Osteoblast (primary cell): ENCODE results near the gene SEC24D. TPM values are rescaled to one million over a fixed set of nuclear protein-coding genes. Genes with fewer than 3 reads are reported as not detected.

Experiments
- DNase-seq: peaks from one replicate; pipeline ENCODE4 v3.0.0; 2011; ENCODE audit warnings: low spot score, mixed read lengths; ENCODE audit not compliant: insufficient read length; ENCODE audit errors: missing footprints
- H2AFZ ChIP-seq: 2 replicates; pipeline ENCODE4 v1.6.0; 2011; ENCODE audit warnings: mild to moderate bottlenecking, low read length
- H3K27ac ChIP-seq: 2 replicates; pipeline ENCODE4 v1.5.1; 2011; ENCODE audit warnings: mild to moderate bottlenecking, low read depth, low read length, moderate library complexity
- H3K27me3 ChIP-seq: 2 replicates; pipeline ENCODE4 v1.6.0; 2012; ENCODE audit warnings: mild to moderate bottlenecking, control low read depth, inconsistent platforms, low read length, moderate library complexity; ENCODE audit not compliant: insufficient read depth
- H3K36me3 ChIP-seq: 2 replicates; pipeline ENCODE4 v1.5.1; 2011; ENCODE audit warnings: mild to moderate bottlenecking, low read length, control low read depth, moderate library complexity; ENCODE audit not compliant: insufficient read depth
- H3K4me1 ChIP-seq: 2 replicates; pipeline ENCODE4 v1.5.1; 2011; ENCODE audit warnings: mild to moderate bottlenecking, low read length, control low read depth, moderate library complexity; ENCODE audit not compliant: insufficient read depth
- H3K4me2 ChIP-seq: 2 replicates; pipeline ENCODE4 v1.6.0; 2011; ENCODE audit warnings: mild to moderate bottlenecking, low read length; ENCODE audit not compliant: insufficient read depth
- H3K4me3 ChIP-seq: fragments of 200-600 bp; sonication (generic); 3 replicates; pipeline ENCODE4 v1.5.1; 2012; ENCODE audit warnings: mild to moderate bottlenecking, low read length, inconsistent platforms; ENCODE audit not compliant: insufficient read depth
- H3K79me2 ChIP-seq: 2 replicates; pipeline ENCODE4 v1.6.0; 2012; ENCODE audit warnings: mild to moderate bottlenecking, low read length, control low read depth, inconsistent platforms; ENCODE audit not compliant: insufficient read depth
- H3K9me3 ChIP-seq: 2 replicates; pipeline ENCODE4 v1.5.1; 2011; ENCODE audit warnings: low read depth, low read length, control low read depth
- H4K20me1 ChIP-seq: 2 replicates; pipeline ENCODE4 v1.6.0; 2012; ENCODE audit warnings: mild to moderate bottlenecking, low read length, control low read depth; ENCODE audit not compliant: insufficient read depth
- total RNA-seq: library from RNA; depleted of rRNA; stranded (reverse); fragments of >200 nt; gene quantifications from 2 replicates; pipeline ENCODE4 v1.2.3, GENCODE V29; 2012
- TF ChIP-seq, protein P1 (sequence below): IDR thresholded peaks from 2 replicates; pipeline ENCODE4 v1.5.1; 2011; ENCODE audit warnings: mild to moderate bottlenecking, low read depth, low read length, moderate library complexity; ENCODE audit errors: extremely low read depth

The SEC24D gene
- total RNA-seq, 1 donor: 116 TPM

DNA sequence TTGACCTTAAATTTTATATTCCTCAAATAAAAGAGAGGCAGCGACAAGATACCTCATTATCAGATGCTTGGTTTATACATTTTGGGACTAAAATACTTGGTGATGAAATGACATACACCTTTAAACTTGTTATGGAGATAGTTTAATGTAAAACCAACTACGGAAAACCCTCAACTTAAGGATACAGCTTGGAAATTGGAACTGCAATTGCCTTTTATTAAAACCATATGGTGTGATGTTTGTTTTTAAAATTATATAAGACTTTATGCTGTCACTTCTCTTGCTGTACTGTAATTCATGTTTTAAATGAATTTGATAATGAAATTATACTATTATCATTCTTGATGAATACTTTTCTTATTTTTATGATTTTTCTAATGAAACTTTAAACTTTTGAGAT lies 124.9 kb downstream of the SEC24D start:
- H4K20me1 ChIP-seq: no peaks in the 10 kb centered on the region
- TF ChIP-seq, protein P1, sequence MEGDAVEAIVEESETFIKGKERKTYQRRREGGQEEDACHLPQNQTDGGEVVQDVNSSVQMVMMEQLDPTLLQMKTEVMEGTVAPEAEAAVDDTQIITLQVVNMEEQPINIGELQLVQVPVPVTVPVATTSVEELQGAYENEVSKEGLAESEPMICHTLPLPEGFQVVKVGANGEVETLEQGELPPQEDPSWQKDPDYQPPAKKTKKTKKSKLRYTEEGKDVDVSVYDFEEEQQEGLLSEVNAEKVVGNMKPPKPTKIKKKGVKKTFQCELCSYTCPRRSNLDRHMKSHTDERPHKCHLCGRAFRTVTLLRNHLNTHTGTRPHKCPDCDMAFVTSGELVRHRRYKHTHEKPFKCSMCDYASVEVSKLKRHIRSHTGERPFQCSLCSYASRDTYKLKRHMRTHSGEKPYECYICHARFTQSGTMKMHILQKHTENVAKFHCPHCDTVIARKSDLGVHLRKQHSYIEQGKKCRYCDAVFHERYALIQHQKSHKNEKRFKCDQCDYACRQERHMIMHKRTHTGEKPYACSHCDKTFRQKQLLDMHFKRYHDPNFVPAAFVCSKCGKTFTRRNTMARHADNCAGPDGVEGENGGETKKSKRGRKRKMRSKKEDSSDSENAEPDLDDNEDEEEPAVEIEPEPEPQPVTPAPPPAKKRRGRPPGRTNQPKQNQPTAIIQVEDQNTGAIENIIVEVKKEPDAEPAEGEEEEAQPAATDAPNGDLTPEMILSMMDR: no peak
- no peak overlapping the region for H3K27ac ChIP-seq
- H3K27me3 ChIP-seq: no peaks in the 10 kb centered on the region
- no peaks in the 10 kb centered on the region for H3K79me2 ChIP-seq
- no peaks in the 10 kb centered on the region for H3K9me3 ChIP-seq
- no peak overlapping the region for H3K4me2 ChIP-seq
- H3K36me3 ChIP-seq: peaks cover 21% of the 10 kb centered on the region
- DNase-seq: no peak
- H3K4me1 ChIP-seq: no peaks in the 10 kb centered on the region
- H3K4me3 ChIP-seq: no peak overlapping the region
- no peak overlapping the region for H2AFZ ChIP-seq

DNA sequence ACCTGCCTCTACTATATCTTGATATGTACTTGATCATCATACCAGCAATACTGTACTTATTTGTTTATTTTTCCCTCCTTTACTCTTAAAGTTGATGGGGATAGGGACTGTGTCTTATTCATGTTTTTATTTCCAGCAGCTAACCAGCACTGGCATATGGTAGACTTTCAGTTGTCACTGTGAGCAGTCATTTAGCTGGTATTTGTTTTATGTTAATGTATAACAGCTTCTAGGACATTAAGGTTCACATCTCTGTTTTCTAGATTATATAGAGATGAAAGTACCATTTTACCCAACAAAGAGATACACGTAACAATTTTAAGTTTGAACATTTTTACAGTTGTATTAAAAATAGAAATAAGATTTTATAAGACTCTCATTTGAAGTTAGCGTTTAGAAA lies 132.8 kb downstream of the SEC24D start:
- peaks cover 42% of the 10 kb centered on the region for H3K36me3 ChIP-seq
- H3K79me2 ChIP-seq: no peaks in the 10 kb centered on the region
- TF ChIP-seq, protein P1: no peak
- no peaks in the 10 kb centered on the region for H3K4me1 ChIP-seq
- no peaks in the 10 kb centered on the region for H3K9me3 ChIP-seq
- no peaks in the 10 kb centered on the region for H4K20me1 ChIP-seq
- H3K27me3 ChIP-seq: no peaks in the 10 kb centered on the region
- no peak overlapping the region for H3K4me2 ChIP-seq
- DNase-seq: no peak
- no peak overlapping the region for H3K27ac ChIP-seq
- H3K4me3 ChIP-seq: no peak overlapping the region
- H2AFZ ChIP-seq: no peak overlapping the region

DNA sequence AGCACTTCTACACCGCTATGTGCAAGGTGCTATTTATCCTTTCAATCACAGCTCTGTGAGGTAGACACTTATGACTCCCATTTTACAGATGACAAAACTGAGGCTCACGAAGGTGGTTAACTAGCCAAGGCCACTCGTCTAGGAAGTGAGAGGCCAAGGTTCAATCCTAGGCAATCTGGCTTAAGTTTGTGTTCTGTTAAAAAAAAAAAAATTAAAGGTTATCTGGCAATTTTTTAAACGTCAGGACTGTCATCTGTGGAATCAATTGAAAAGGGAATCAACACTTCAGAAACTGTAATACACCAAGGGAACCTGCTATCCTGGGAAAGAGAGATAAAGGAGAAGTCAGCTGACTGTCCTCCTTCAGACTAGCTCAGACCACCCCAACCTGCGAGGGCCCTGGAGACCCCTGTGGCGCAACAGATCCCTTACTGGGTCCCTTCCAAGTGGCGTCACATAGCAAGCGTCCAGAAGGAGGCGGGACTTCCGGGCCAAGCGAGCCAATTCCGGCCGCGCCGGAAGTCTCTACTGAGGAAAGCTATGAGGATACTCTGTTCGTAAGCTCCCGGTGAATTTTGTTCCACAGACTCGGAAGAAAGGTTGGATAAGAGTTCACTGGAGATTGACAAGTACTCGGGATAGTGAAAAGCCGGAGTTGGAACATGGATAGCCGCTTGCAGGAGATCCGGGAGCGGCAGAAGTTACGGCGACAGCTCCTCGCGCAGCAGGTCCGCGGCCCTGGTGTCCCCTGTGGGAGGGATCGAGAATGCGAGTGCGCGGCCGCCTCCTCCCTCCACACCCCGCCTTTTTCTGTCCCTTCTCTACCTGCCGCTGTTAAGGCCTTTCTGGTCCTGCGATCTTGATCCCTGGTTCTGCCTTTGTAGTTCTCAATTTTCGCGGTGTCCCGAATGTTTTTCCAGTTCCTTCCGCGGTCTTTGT lies 150.8 kb downstream of the SEC24D start, which contains the start of gene METTL14:
Gene METTL14 (plus strand): TSS at position 520 of the 939 bp plus-strand sequence. CDS start 143 bp downstream, at position 663.
- TF ChIP-seq, protein P1: no peak
- H2AFZ ChIP-seq: peak within 1 kb of the TSS; percentile 99
- peaks cover 28% of the 10 kb centered on the region for H3K79me2 ChIP-seq
- H3K27ac ChIP-seq: peak within 1 kb of the TSS; percentile 85
- no peaks in the 10 kb centered on the region for H3K27me3 ChIP-seq
- peak within 1 kb of the TSS; percentile 82 for H3K4me2 ChIP-seq
- H4K20me1 ChIP-seq: peaks cover 5% of the 10 kb centered on the region
- H3K4me3 ChIP-seq: peak within 1 kb of the TSS; percentile 94
- DNase-seq: peak; percentile 68
- no peaks in the 10 kb centered on the region for H3K9me3 ChIP-seq
- peaks cover 12% of the 10 kb centered on the region for H3K4me1 ChIP-seq
- H3K36me3 ChIP-seq: peaks cover 20% of the 10 kb centered on the region

DNA sequence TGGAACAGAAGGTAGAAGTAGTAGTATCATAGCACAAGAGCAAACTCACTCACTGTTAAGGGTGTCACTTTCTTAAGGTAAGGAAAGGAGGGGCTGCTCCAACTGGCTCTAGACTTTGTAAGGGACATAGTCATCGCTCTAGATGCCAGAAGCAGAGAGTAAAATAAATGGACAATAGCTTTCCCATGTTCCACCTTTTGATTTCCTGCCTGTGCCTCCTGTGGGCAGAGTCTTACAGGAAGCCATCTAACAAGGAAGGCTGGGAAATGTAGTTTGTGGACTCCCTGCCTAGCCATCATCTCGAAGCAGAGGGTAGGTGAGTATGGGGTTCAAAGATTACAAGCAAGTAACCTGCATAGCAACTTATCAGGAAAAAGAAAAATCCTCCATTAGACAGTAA lies 152.4 kb downstream of the SEC24D start:
- H3K4me2 ChIP-seq: peak overlapping the region; percentile 38
- peak overlapping the region; percentile 91 for H2AFZ ChIP-seq
- no peaks in the 10 kb centered on the region for H3K9me3 ChIP-seq
- no peaks in the 10 kb centered on the region for H3K27me3 ChIP-seq
- peaks cover 28% of the 10 kb centered on the region for H3K79me2 ChIP-seq
- TF ChIP-seq, protein P1: no peak
- no peak for DNase-seq
- H3K4me1 ChIP-seq: peaks cover 12% of the 10 kb centered on the region
- H3K36me3 ChIP-seq: peaks cover 9% of the 10 kb centered on the region
- H3K27ac ChIP-seq: no peak overlapping the region
- no peak overlapping the region for H3K4me3 ChIP-seq
- peaks cover 5% of the 10 kb centered on the region for H4K20me1 ChIP-seq
